ENCODE results near the gene ASPSCR1. TPM values are rescaled to one million over a fixed set of nuclear protein-coding genes. Genes with fewer than 3 reads are reported as not detected.

Gene ASPSCR1
- total and polyA plus RNA-seq, 3 donors from 2014 or later = 40.5 to 49.7 (median 46.2) TPM

GRCh38 chr17:81983011-81983638, 5.7 kb downstream of the ASPSCR1 start:
- no peak overlapping the region for H3K27ac ChIP-seq
- intact Hi-C loops (cut with DNase I; ENCODE audit: low total_unique reads) = no loop called here
- H3K27me3 ChIP-seq = no peaks in the 10 kb centered on the region
- no peak for TF ChIP-seq POLR2A (IDR thresholded peaks at IDR 0.05)
- TF ChIP-seq, protein P1, sequence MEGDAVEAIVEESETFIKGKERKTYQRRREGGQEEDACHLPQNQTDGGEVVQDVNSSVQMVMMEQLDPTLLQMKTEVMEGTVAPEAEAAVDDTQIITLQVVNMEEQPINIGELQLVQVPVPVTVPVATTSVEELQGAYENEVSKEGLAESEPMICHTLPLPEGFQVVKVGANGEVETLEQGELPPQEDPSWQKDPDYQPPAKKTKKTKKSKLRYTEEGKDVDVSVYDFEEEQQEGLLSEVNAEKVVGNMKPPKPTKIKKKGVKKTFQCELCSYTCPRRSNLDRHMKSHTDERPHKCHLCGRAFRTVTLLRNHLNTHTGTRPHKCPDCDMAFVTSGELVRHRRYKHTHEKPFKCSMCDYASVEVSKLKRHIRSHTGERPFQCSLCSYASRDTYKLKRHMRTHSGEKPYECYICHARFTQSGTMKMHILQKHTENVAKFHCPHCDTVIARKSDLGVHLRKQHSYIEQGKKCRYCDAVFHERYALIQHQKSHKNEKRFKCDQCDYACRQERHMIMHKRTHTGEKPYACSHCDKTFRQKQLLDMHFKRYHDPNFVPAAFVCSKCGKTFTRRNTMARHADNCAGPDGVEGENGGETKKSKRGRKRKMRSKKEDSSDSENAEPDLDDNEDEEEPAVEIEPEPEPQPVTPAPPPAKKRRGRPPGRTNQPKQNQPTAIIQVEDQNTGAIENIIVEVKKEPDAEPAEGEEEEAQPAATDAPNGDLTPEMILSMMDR (IDR thresholded peaks at IDR 0.05) = no peak
- no peak for DNase-seq
- no peak overlapping the region for H3K4me3 ChIP-seq
- 93 to 95% methylated on average over 28 to 35 of the region's 35 CpGs for WGBS, 2 donors
- peaks cover 5% of the 10 kb centered on the region for H3K4me1 ChIP-seq
- no peaks in the 10 kb centered on the region for H3K9me3 ChIP-seq
- H3K36me3 ChIP-seq (ENCODE audit: low read depth, missing control alignments) = no peaks in the 10 kb centered on the region

DNA sequence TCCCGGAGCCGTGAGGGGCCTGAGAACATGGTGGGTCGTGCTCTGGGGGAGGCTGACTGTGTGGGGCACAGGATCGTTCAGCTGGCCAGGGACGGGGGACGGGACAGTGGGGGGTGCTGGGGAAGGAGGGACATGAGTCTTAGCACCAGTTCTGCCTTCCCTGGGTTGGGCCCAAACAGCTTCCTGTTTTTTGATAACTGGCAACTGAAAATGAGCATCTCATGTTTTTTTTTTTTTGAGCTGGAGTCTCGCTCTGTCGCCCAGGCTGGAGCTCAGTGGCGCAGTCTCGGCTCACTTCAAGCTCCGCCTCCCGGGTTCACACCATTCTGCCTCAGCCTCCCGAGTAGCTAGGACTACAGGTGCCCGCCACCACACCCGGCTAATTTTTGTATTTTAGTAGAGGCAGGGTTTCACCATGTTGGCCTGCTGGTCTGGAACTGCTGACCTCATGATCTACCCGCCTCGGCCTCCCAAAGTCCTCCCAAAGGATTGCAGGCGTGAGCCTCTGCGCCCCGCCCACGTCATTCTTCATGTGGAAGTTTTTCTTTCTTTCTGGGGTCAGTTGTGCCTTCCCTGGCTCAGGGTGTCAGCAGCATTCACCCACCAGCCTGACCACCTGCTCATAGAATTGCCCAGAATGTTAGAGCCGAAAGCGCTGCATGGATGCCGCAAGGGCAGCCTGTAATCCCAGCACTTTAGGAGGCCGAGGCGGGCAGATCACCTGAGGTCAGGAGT, 6.4 kb downstream of the ASPSCR1 start:
- no peaks in the 10 kb centered on the region for H3K36me3 ChIP-seq (ENCODE audit: low read depth, missing control alignments)

GRCh38 chr17:81984773-81985410, 7.5 kb downstream of the ASPSCR1 start:
- H3K27ac ChIP-seq = no peak overlapping the region
- no peak for DNase-seq
- H3K9me3 ChIP-seq = no peaks in the 10 kb centered on the region
- H3K4me1 ChIP-seq = no peaks in the 10 kb centered on the region
- H3K27me3 ChIP-seq = no peaks in the 10 kb centered on the region
- WGBS, 2 donors = 81 to 82% methylated on average over 21 of the region's 21 CpGs
- no peaks in the 10 kb centered on the region for H3K36me3 ChIP-seq (ENCODE audit: low read depth, missing control alignments)
- TF ChIP-seq POLR2A (IDR thresholded peaks at IDR 0.05) = no peak
- TF ChIP-seq, protein P1 (IDR thresholded peaks at IDR 0.05) = no peak
- H3K4me3 ChIP-seq = no peak overlapping the region
- intact Hi-C loops (cut with DNase I; ENCODE audit: low total_unique reads) = no loop called here

More for the DNA sequence above, 6.4 kb downstream of the ASPSCR1 start:
- no peak for TF ChIP-seq POLR2A (IDR thresholded peaks at IDR 0.05)
- TF ChIP-seq, protein P1 (IDR thresholded peaks at IDR 0.05) = no peak
- 90 to 95% methylated on average over 21 to 26 of the region's 26 CpGs for WGBS, 2 donors
- no peaks in the 10 kb centered on the region for H3K9me3 ChIP-seq
- no peak overlapping the region for H3K4me3 ChIP-seq
- H3K27me3 ChIP-seq = no peaks in the 10 kb centered on the region
- peaks cover under 1% of the 10 kb centered on the region for H3K4me1 ChIP-seq
- no peak for DNase-seq
- intact Hi-C loops (cut with DNase I; ENCODE audit: low total_unique reads) = no loop called here
- no peak overlapping the region for H3K27ac ChIP-seq

GRCh38 chr17:81986606-81987005, 9.2 kb downstream of the ASPSCR1 start:
- intact Hi-C loops (cut with DNase I; ENCODE audit: low total_unique reads) = no loop called here
- no peaks in the 10 kb centered on the region for H3K36me3 ChIP-seq (ENCODE audit: low read depth, missing control alignments)

More at GRCh38 chr17:81986606-81987005, 9.2 kb downstream of the ASPSCR1 start:
- Histone ChIP-seq H3K27ac (no peak overlapping the region), H3K9me3 (no peaks in the 10 kb centered on the region), H3K4me3 (no peak overlapping the region), H3K4me1 (no peaks in the 10 kb centered on the region), H3K27me3 (no peaks in the 10 kb centered on the region)
- DNase-seq = no peak
- WGBS, 2 donors = 95 to 96% methylated on average over 19 to 26 of the region's 26 CpGs
- TF ChIP-seq, protein P1 (IDR thresholded peaks at IDR 0.05) = no peak
- TF ChIP-seq POLR2A (IDR thresholded peaks at IDR 0.05) = no peak

Measured in testis (tissue), 3 donors.